HG03196 (cell line): ENCODE measurements around the gene UBA52.
"Not testable (repeated sequence)": the region's sequence is repeated elsewhere in the genome, so short reads cannot be mapped to it uniquely, and the experiment has no call there.

Experiments used
- ATAC-seq: cut with Tn5 transposase; IDR thresholded peaks from one replicate; pipeline ENCODE4 v1.9.1; 2021; ENCODE audit not compliant: unreplicated experiment

The UBA52 gene

GRCh38 chr19:18571564-18572344 lies at the start of gene UBA52:
Gene UBA52 (plus strand): TSS chr19:18571857. CDS start chr19:18573301, 1,444 bp downstream.
- peak; percentile 93 for ATAC-seq

GRCh38 chr19:18522124-18522861 lies 49.4 kb upstream of the UBA52 start:
- peak; percentile 81 for ATAC-seq

GRCh38 chr19:18522862-18523440 lies 48.7 kb upstream of the UBA52 start:
- ATAC-seq: not testable (repeated sequence)

DNA sequence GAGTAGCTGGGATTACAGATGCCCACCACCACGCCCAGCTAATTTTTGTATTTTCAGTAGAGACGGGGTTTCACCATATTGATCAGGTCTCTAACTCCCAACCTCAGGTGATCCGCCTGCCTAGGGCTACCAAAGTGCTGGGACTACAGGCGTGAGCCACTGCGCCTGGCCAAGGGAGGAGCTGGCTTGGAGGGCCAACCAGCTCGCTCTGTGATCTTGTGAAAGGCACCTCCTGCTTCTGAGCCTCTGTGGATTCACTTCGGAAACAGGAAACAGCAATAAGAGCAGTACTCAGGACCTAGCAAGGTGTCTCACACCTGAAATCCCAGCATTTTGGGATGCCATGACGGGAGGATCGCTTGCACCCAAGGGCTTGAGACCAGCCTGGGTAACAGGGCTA lies 47.8 kb upstream of the UBA52 start:
- no peak for ATAC-seq

- no peak for ATAC-seq
Observed at GRCh38 chr19:18526316-18526715, 45.3 kb upstream of the UBA52 start.

GRCh38 chr19:18529782-18530181 lies 41.9 kb upstream of the UBA52 start:
- ATAC-seq: no peak

- no peak for ATAC-seq
Observed at GRCh38 chr19:18531485-18531884, 40.2 kb upstream of the UBA52 start.

- ATAC-seq: no peak
Observed at GRCh38 chr19:18532168-18532890, 39.3 kb upstream of the UBA52 start.

GRCh38 chr19:18533058-18533457 lies 38.6 kb upstream of the UBA52 start:
- ATAC-seq: no peak

DNA sequence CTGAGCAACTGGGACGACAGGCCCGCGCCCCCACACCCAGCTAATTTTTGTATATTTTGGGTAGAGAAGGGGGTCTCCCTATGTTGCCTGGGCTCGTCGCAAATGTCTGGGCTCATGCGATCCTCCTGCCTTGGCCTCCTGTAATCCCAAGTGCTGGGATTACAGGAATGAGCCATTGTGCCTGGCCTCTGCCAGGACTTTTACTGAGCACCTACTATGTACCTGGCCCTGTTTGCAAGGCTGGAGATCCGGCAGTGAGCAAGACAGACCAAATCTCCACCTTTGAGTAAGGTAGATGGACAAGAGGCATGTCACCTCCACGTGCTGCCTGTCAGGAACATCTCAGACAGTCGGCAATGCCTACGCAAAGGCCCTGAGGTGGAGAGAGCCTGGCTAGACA lies 35.2 kb upstream of the UBA52 start:
- ATAC-seq: no peak

GRCh38 chr19:18537431-18537830 lies 34.2 kb upstream of the UBA52 start:
- no peak for ATAC-seq

DNA sequence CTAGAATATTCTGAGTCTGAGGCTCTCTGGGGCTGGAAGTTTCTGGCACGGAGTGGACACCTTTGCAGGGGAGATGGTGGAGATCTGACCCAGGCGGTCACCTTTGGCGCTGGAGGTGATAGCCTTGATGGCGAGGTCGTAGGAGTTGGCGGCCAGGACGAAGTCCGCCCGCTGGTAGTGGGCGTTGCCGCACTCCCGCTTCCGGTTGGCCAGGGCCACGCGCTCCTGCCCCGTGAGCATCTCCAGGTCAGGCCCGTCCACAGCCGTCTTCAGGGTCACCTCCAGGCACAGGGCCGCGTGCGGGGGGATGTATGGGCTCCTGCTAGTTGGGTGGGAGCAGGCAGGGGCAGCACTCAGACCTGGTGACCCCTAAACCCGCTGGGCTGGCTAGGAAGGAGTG lies 33.5 kb upstream of the UBA52 start:
- ATAC-seq: no peak

DNA sequence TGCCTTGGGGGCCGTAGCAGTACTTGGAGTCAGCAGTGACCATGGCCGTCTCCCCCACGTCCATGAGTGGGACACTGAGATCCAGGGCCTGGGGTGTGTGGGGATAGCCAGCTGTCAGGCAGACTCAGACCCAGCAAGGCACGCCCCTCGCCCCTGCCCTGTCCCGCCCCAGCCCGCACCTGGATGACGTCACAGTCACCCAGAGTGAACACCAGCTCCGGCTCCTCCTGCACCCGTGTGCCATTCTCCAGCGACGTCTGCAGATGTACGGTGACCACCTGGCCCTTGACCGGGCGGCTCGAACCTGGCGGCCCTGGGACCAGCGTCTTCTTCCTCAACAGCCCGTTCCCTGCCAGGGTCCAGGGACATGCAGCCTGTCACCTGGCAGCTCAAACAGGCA lies 32.3 kb upstream of the UBA52 start:
- ATAC-seq: no peak

DNA sequence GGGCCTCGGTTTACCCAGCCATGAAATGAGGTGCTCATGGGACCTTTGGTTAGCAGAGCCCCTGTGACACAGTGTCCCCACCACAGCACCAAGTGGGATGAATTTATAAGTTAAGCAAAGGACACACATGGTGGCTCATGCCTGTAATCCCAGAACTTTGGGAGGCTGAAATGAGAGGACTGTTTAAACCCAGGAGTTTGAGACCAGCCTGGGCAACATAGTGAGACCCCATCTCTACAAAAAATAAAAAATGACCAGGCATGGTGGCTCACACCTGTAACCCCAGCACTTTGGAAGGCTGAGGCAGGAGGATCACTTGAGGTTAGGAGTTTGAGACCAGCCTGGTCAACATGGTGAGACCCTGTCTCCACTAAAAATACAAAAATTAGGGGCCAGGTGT lies 31.5 kb upstream of the UBA52 start:
- not testable (repeated sequence) for ATAC-seq

DNA sequence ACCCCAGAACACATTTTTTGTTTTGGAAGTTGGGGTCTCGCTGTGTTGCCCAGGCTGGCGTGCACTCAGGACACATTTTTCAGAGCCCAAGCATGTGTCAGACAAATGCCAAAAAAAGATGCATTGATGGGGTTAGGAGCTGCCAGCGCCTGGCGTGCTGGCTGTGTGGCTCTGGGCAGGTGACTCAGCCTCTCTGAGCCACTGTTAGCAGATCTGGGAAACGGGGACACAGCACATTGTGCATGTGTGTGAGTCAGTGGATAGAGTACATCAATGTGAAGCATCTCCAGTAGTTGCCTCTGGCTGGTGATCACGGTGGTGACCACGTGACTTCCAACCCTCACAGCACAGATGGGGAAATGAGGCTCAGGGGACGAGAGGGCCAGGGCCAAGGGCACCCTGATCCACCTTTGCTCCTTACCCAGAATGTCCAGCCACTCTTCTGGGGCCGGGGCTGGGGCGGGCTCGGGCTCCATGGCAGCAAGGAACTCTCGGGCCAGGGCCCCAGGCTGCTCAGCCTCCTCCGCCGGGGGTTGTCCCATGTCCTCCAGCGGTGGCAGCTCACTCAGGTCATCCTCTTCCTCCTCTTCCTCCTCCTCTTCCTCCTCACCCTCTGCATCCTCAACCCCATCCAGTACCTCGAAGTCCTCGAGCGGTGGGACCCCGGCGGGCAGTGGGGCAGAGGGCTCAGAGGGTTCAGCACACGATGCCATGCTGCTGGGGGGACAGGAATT lies 30.2 kb upstream of the UBA52 start:
- ATAC-seq: no peak

DNA sequence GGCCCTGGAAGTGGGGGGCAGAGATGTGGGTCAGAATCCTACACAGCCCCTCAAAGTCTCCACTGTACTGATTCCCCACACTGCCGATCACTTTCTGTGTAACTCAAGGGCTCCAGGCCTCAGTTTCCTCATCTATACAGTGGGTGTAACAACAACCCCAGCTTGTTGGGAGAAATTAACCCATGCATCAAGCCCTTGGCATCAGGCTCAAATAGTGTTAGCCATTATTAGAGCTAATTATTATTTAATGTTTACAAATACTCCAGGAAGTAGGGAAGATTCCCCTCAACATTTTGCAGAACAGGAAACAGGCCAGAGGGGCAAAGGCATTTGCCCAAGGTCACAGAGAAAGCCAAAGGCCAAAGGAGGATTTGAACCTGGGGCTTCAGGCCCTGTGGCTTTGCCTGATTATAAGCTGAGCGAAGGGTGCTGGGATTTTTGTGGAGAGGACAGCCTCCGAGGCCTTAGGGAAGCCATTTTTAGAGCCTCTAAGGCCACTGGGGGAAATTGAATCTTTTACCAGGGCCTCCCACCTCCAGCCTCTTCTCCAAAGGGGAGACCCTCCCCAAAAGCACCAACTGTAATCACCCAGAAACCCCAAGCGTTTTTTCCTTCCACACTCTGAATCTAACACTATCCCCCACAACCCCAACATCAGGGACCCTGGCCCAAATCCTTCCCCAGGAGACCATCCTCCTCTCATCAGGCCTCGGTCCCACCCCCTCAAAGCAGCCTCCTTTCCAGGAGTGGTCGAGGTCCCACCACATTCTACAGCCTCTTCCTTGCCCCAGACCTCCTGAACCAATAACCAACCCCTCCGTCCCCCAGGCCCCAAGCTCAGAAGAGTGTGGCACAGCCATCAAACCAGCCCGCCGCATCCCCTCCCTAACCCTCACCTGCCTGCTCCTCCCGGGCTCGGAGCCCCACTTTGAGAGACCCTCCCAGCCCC lies 29.4 kb upstream of the UBA52 start:
- no peak for ATAC-seq

DNA sequence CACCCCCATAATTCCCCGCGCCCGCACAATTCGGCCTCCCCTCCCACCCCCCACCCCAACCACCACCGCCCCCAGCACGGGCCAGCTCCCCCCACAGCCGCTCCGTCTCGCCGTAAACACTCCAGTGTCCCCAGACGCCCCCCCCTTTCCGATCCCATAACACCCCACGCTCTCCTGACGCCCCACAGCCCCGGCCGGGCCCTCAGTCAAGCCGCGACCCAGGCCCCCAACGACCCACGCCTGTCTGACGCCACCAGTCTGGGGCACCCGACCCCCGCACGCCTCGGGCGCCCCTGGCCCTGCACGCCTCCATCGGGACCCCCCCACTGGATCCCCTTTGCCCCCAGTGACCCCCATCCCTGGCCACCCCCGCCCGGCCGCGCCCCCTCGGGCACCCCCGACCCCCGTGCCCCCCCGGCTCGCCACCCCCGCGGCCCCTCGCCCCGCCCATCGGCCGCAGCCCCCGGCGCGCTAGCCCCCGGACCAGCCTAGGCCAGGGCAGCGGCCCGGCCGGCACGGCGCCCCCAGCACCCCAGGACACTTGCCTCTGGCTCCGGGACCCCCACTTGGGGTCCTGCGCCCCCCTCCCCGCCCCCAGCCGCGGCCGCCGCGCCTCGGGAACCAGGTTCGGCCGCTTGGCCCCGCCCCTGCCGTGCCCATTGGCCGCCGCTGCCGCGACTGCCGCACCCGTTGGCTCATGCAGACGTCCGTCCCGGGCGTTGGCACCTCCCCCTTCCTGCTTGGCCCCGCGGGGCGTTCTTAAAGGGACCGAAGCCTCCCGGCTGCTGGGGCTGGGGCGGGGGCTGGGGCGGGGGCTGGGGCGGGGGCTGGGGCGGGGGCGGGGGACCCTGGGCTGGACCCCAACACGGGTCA lies 28.5 kb upstream of the UBA52 start, which contains the start of gene FKBP8:
Gene FKBP8, minus strand, starts transcription at position 633 of the 873 bp plus-strand sequence. CDS start 1,603 bp downstream, outside the sequence.
- ATAC-seq: peak; percentile 81

GRCh38 chr19:18543814-18544475 lies 27.7 kb upstream of the UBA52 start:
- peak; percentile 46 for ATAC-seq
